Suprapubic skin (tissue), 3 donors: ENCODE data around the gene RAD50.

Source experiments
- CTCF ChIP-seq, 2 donors: fragments of 200-600 bp in 1 of 2; fragments of 450-650 bp in 1 of 2; sonication (generic) in 1 of 2; IDR thresholded peaks; one replicate each; pipeline ENCODE4 v1.5.1; 2016 to 2019; ENCODE audit warnings: antibody characterized with exemption in 2 of 2, mild to moderate bottlenecking in 1 of 2, moderate library complexity in 1 of 2
- POLR2A ChIP-seq, 2 donors: fragments of 450-650 bp; IDR thresholded peaks; one replicate each; pipeline ENCODE4 v1.6.1; 2017; ENCODE audit warnings: antibody characterized with exemption in 2 of 2, mild to moderate bottlenecking in 2 of 2, moderate library complexity in 2 of 2

GRCh38 chr5:132526974-132527564, 29.7 kb upstream of the RAD50 start:
- TF ChIP-seq CTCF (IDR thresholded peaks at IDR 0.05) (no peak), POLR2A (IDR thresholded peaks at IDR 0.05) (no peak)
